HFFc6 (cell line): ENCODE measurements around the gene TMC3. TPM values are rescaled to one million over a fixed set of nuclear protein-coding genes. Genes with fewer than 3 reads are reported as not detected.
"Not testable (repeated sequence)": the region's sequence is repeated elsewhere in the genome, so short reads cannot be mapped to it uniquely, and the experiment has no call there.

Experiments
- DNase-seq: peaks from one replicate; pipeline ENCODE4 v3.0.0-alpha.2; 2018
- H3K27ac Mint-ChIP-seq: 2 replicates; pipeline ENCODE4 v1.8.0; 2020; ENCODE audit warnings: mild to moderate bottlenecking, mixed read lengths
- H3K27me3 Mint-ChIP-seq: 2 replicates; pipeline ENCODE4 v1.8.0; 2021; ENCODE audit warnings: mild to moderate bottlenecking, moderate library complexity, mixed read lengths; ENCODE audit not compliant: insufficient read depth
- H3K36me3 Mint-ChIP-seq: 2 replicates; pipeline ENCODE4 v1.8.0; 2021; ENCODE audit warnings: low read depth, mixed read lengths
- H3K4me1 Mint-ChIP-seq: 2 replicates; pipeline ENCODE4 v1.8.0; 2020; ENCODE audit warnings: low read depth, mixed read lengths
- H3K4me3 Mint-ChIP-seq: 2 replicates; pipeline ENCODE4 v1.8.0; 2020; ENCODE audit warnings: mild to moderate bottlenecking, moderate library complexity, mixed read lengths
- H3K9me3 Mint-ChIP-seq: 2 replicates; pipeline ENCODE4 v1.8.0; 2020; ENCODE audit warnings: mild to moderate bottlenecking, mixed read lengths
- CTCF ChIP-seq: fragments of 200-600 bp; sonication (generic); IDR thresholded peaks from 2 replicates; pipeline ENCODE4 v1.5.0; 2021; ENCODE audit warnings: antibody characterized with exemption, mild to moderate bottlenecking
- total RNA-seq, 6 experiments: library from RNA; stranded (reverse); fragmentation: NEBNext Ultra II Directional; extraction: Animal tissue kit (Norgen Biotek cat#: 25700); gene quantifications; 2 replicates in 1 of 6; 3 replicates in 5 of 6; pipeline ENCODE4 v1.2.3, GENCODE V29; 2021

The TMC3 gene
- total RNA-seq, 6 experiments from 2014 or later, result not detected

GRCh38 chr15:81334768-81335435 lies 39.1 kb downstream of the TMC3 start:
- Mint-ChIP-seq H3K4me1 (peaks cover 39% of the 10 kb centered on the region), H3K27ac (no peak overlapping the region), H3K27me3 (peaks cover 5% of the 10 kb centered on the region), H3K36me3 (no peaks in the 10 kb centered on the region), H3K4me3 (no peak overlapping the region), H3K9me3 (no peaks in the 10 kb centered on the region)
- TF ChIP-seq CTCF, result no peak
- no peak for DNase-seq

DNA sequence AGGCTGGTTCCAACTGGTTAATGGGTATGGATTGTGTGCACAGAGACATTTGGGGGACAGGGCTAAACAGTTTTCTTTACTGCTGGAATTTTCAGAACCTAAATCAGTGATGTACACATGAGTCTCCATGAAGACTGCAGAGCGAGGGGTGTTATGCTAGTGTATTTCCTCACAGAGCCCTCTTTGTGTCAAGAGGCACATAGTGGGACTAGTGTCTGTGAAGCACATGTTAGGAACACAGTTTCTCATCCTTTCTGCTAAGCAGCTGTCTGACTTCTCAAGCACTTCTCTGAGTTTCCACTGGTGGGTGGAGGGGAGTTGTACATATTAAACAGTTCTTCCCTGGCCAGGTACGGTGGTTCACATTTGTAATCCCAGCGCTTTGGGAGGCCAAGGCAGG lies 40.6 kb downstream of the TMC3 start:
- H3K4me1 Mint-ChIP-seq, result peaks cover 27% of the 10 kb centered on the region

DNA sequence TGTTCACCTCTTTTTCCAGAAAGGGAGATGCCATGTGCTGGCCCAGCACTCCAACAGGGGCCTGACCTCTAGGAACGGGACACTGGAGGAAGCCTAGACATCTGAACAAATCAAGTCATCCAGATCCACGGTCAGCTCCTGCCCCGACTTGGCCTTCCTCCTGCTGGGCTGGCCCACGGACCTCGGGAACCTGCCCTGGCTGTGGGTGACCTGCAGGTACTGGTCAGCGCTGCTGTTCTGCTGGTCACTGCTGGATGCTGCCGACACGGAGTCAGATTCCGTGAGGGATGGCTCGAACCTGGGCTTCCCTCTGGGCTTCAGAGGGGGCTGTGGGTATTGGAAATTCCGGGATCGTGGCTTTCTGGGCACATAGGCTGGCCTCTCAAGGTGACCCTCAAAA lies 41.7 kb downstream of the TMC3 start:
- H3K4me3 Mint-ChIP-seq, result no peak overlapping the region
- no peaks in the 10 kb centered on the region for H3K9me3 Mint-ChIP-seq
- peaks cover 5% of the 10 kb centered on the region for H3K27me3 Mint-ChIP-seq
- H3K4me1 Mint-ChIP-seq, result peaks cover 28% of the 10 kb centered on the region
- no peaks in the 10 kb centered on the region for H3K36me3 Mint-ChIP-seq
- DNase-seq, result no peak
- no peak overlapping the region for H3K27ac Mint-ChIP-seq
- no peak for TF ChIP-seq CTCF

More for the DNA sequence above, 40.6 kb downstream of the TMC3 start:
- Mint-ChIP-seq H3K27ac (no peak overlapping the region), H3K9me3 (no peaks in the 10 kb centered on the region), H3K4me3 (no peak overlapping the region), H3K36me3 (no peaks in the 10 kb centered on the region), H3K27me3 (peaks cover 5% of the 10 kb centered on the region)
- no peak for TF ChIP-seq CTCF
- DNase-seq, result no peak

- H3K27ac Mint-ChIP-seq, result no peak overlapping the region
- no peaks in the 10 kb centered on the region for H3K9me3 Mint-ChIP-seq
- H3K27me3 Mint-ChIP-seq, result peaks cover 5% of the 10 kb centered on the region; the same call in 1 of the 2 replicates
- no peaks in the 10 kb centered on the region for H3K36me3 Mint-ChIP-seq
- no peak overlapping the region for H3K4me3 Mint-ChIP-seq
- peaks cover 32% of the 10 kb centered on the region for H3K4me1 Mint-ChIP-seq
- TF ChIP-seq CTCF, result no peak
- DNase-seq, result no peak
Measured at GRCh38 chr15:81331600-81331999, 42.4 kb downstream of the TMC3 start.

- peaks cover 35% of the 10 kb centered on the region for H3K4me1 Mint-ChIP-seq
- DNase-seq, H3K36me3 Mint-ChIP-seq, H3K4me3 Mint-ChIP-seq, H3K27ac Mint-ChIP-seq, H3K27me3 Mint-ChIP-seq, H3K9me3 Mint-ChIP-seq: not testable (repeated sequence)
Measured at GRCh38 chr15:81331141-81331540, 42.9 kb downstream of the TMC3 start.

DNA sequence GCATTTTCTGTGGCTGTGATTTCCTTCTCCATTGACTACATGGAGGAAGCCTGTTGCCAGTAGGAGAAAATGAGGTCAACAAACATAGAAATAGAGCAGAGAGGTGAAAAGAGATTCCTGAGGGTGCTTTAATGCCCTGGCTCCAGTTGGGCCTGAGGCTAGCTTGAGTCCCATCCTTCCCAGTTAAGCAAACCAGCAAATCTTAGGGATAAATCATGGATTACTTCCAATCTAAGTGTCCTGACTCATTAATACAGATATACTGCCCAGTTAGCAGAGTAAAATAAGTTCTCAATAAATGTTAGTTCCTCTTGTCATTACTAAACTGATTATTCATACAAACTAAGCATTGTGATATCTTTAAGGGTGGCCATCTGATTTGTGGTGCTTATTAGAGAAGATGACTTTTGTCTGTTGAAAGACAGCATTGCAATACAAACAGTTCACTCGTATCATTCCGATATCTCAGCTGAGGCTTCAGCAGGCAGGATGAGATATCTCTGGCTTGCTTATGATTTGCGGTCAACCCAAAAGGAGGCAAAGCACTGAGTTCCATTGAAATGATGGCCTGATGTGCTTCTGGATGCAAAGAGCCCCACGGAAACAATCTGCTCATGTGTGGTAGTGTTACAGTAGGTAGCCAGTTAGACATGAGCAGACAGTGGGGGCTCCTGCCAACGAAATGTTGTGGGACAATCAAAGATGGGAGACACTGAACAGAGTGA lies 43.5 kb downstream of the TMC3 start:
- H3K36me3 Mint-ChIP-seq, result no peaks in the 10 kb centered on the region
- no peaks in the 10 kb centered on the region for H3K9me3 Mint-ChIP-seq
- peaks cover 5% of the 10 kb centered on the region; the same call in 1 of the 2 replicates for H3K27me3 Mint-ChIP-seq
- no peak overlapping the region for H3K4me3 Mint-ChIP-seq
- peaks cover 39% of the 10 kb centered on the region for H3K4me1 Mint-ChIP-seq
- no peak for DNase-seq
- no peak for TF ChIP-seq CTCF
- no peak overlapping the region for H3K27ac Mint-ChIP-seq
